Neural progenitor cell (in vitro differentiated cells): ENCODE data around the gene SPATC1L. TPM values are rescaled to one million over a fixed set of nuclear protein-coding genes. Genes with fewer than 3 reads are reported as not detected.

Experiments used
- DNase-seq: peaks from one replicate; pipeline ENCODE4 v3.0.0-alpha.2; 2016; ENCODE audit warnings: low spot score
- H2AFZ ChIP-seq: fragments of 200-600 bp; sonication (generic); replicated peaks from 2 replicates; pipeline ENCODE4 v1.6.1; 2016; ENCODE audit warnings: antibody characterized with exemption
- H3F3A ChIP-seq: fragments of 200-600 bp; sonication (generic); 2 replicates; pipeline ENCODE4 v1.6.1; 2016; ENCODE audit warnings: antibody characterized with exemption, low read depth
- H3K27ac ChIP-seq: fragments of 200-600 bp; sonication (generic); 2 replicates; pipeline ENCODE4 v1.5.1; 2016; ENCODE audit warnings: mild to moderate bottlenecking
- H3K27me3 ChIP-seq: fragments of 200-600 bp; sonication (generic); 2 replicates; pipeline ENCODE4 v1.6.1; 2016; ENCODE audit warnings: mild to moderate bottlenecking, moderate library complexity
- H3K36me3 ChIP-seq: fragments of 200-600 bp; sonication (generic); 2 replicates; pipeline ENCODE4 v1.5.1; 2016
- H3K4me1 ChIP-seq: fragments of 200-600 bp; sonication (generic); 2 replicates; pipeline ENCODE4 v1.6.1; 2016; ENCODE audit warnings: mixed run types
- H3K4me2 ChIP-seq: fragments of 200-600 bp; sonication (generic); 2 replicates; pipeline ENCODE4 v1.6.1; 2016
- H3K4me3 ChIP-seq: fragments of 200-600 bp; sonication (generic); 2 replicates; pipeline ENCODE4 v1.5.1; 2016
- H3K79me2 ChIP-seq: fragments of 200-600 bp; sonication (generic); 2 replicates; pipeline ENCODE4 v1.6.1; 2016; ENCODE audit warnings: low read depth
- H3K9ac ChIP-seq: fragments of 200-600 bp; sonication (generic); 2 replicates; pipeline ENCODE4 v1.6.1; 2016
- H3K9me3 ChIP-seq: fragments of 200-600 bp; sonication (generic); 2 replicates; pipeline ENCODE4 v1.5.1; 2016; ENCODE audit warnings: low read depth
- H4K20me1 ChIP-seq: fragments of 200-600 bp; sonication (generic); 2 replicates; pipeline ENCODE4 v1.6.1; 2016; ENCODE audit warnings: low read depth
- H3K27ac Mint-ChIP-seq: 3 replicates; pipeline ENCODE4 v1.8.0; 2021; ENCODE audit warnings: mixed read lengths
- H3K27me3 Mint-ChIP-seq: 2 replicates; pipeline ENCODE4 v1.8.0; 2022; ENCODE audit warnings: low read depth, mild to moderate bottlenecking, inconsistent platforms, moderate library complexity, mixed read lengths; ENCODE audit not compliant: insufficient read depth
- H3K36me3 Mint-ChIP-seq: 3 replicates; pipeline ENCODE4 v1.8.0; 2021; ENCODE audit warnings: mixed read lengths
- H3K4me1 Mint-ChIP-seq: 3 replicates; pipeline ENCODE4 v1.8.0; 2021; ENCODE audit warnings: mixed read lengths
- H3K4me3 Mint-ChIP-seq: 3 replicates; pipeline ENCODE4 v1.8.0; 2021; ENCODE audit warnings: mild to moderate bottlenecking, moderate library complexity, mixed read lengths
- H3K9me3 Mint-ChIP-seq: 3 replicates; pipeline ENCODE4 v1.8.0; 2020; ENCODE audit warnings: mixed read lengths
- EZH2 ChIP-seq: fragments of 200-600 bp; sonication (generic); IDR thresholded peaks from 2 replicates; pipeline ENCODE4 v1.6.1; 2017; ENCODE audit warnings: antibody characterized with exemption, mild to moderate bottlenecking, moderate library complexity
- EZH2phosphoT487 ChIP-seq: fragments of 200-600 bp; sonication (generic); IDR thresholded peaks from 2 replicates; pipeline ENCODE4 v1.6.1; 2017; ENCODE audit warnings: antibody characterized with exemption
- total RNA-seq: library from RNA; depleted of rRNA; stranded (reverse); fragments of >200 nt; gene quantifications from 2 replicates; pipeline ENCODE4 v1.2.3, GENCODE V29; 2015; ENCODE audit warnings: low replicate concordance
- TF ChIP-seq, protein P1 (sequence below): fragments of 200-600 bp; sonication (generic); IDR thresholded peaks from 2 replicates; pipeline ENCODE4 v1.5.1; 2017; ENCODE audit warnings: antibody characterized with exemption, mild to moderate bottlenecking

The SPATC1L gene
- total RNA-seq, 1 donor from 2014 or later, result 5.1 TPM

DNA sequence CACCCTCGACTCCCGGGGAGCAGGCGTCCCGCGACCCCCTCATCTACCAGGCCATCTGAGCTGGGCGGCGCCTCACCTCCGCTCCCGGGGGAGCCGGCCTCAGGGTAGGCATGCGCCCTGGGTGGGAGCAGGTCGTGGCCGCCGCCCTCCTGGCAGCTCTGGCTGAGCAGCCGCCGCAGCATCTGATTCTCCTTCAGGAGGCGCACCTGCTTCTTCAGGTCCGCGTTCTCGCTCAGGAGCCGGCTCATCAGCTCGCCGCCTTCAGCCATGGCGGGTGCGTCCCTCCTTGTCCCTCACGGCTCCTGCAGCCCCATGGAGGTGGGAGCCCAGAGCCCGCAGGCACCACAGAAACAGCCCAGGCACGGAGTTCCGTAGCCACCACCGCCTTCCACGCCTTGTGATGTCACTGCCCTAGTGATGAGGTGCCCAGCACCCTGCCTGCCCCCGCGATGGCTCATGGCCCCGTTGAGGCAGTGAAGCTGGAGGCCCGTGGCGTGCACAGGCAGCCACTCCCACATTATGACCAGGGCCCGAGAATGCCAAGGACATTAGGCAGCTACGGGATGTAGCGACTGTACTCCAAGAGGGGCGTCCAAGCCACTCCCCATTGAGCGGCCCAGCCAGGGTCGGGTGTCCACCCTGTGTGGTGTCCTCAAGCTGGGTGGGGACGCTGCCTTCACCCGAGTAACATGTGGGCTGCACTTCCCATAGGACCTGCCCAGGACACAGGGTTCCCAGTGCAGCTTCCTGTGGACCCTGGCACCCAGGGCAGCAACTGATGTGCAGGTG is 1.5 kb downstream of the SPATC1L start:
- Histone ChIP-seq H3K79me2 (peaks cover 4% of the 10 kb centered on the region), H3K4me3 (no peak overlapping the region), H3K9ac (no peak overlapping the region), H4K20me1 (peaks cover 2% of the 10 kb centered on the region), H3K4me2 (no peak overlapping the region), H3F3A (peaks cover 8% of the 10 kb centered on the region), H3K4me1 (peaks cover 5% of the 10 kb centered on the region), H3K9me3 (no peaks in the 10 kb centered on the region), H3K36me3 (no peaks in the 10 kb centered on the region), H3K27me3 (no peaks in the 10 kb centered on the region), H3K27ac (no peak overlapping the region), H2AFZ (no peak overlapping the region)
- TF ChIP-seq, protein P1, sequence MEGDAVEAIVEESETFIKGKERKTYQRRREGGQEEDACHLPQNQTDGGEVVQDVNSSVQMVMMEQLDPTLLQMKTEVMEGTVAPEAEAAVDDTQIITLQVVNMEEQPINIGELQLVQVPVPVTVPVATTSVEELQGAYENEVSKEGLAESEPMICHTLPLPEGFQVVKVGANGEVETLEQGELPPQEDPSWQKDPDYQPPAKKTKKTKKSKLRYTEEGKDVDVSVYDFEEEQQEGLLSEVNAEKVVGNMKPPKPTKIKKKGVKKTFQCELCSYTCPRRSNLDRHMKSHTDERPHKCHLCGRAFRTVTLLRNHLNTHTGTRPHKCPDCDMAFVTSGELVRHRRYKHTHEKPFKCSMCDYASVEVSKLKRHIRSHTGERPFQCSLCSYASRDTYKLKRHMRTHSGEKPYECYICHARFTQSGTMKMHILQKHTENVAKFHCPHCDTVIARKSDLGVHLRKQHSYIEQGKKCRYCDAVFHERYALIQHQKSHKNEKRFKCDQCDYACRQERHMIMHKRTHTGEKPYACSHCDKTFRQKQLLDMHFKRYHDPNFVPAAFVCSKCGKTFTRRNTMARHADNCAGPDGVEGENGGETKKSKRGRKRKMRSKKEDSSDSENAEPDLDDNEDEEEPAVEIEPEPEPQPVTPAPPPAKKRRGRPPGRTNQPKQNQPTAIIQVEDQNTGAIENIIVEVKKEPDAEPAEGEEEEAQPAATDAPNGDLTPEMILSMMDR, result no peak
- TF ChIP-seq EZH2 (no peak), EZH2phosphoT487 (no peak)
- peak overlapping the region; percentile 75 for H3K4me3 Mint-ChIP-seq
- peaks cover 2% of the 10 kb centered on the region for H3K9me3 Mint-ChIP-seq
- peaks cover 19% of the 10 kb centered on the region for H3K4me1 Mint-ChIP-seq
- no peak overlapping the region for H3K27ac Mint-ChIP-seq
- H3K27me3 Mint-ChIP-seq, result no peaks in the 10 kb centered on the region
- DNase-seq, result no peak
- H3K36me3 Mint-ChIP-seq, result peaks cover 11% of the 10 kb centered on the region

DNA sequence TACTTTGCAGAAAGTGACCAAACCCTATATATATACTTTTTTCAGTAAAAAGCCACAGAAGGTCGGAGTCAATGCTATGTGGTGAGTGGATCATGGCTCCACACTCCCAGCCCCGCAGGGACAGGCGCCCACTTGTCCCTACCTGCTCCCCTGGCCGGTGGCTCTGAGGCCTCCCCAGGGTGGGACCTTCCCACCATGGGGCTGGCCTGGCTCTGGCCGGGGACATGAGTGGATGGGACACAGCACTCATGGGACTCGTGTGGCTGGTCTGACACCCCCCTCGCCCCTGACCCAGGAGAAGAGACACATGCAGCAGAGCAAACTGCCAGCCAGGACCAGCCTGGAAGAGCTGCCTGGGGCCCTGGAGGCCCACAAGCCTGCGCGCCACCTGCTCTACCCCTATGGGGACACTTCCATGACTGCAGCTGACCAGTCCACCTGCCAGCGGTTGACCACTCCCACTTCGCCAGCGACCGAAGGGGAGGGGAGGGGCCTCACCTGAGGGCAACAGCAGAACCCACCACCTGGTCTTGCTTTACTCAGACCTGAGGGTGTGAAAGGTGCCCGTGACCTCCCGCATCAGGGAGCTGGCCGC is 2.2 kb downstream of the SPATC1L start:
- no peak for DNase-seq
- Histone ChIP-seq H3K27ac (no peak overlapping the region), H3K9ac (no peak overlapping the region), H3K4me1 (peaks cover 5% of the 10 kb centered on the region), H3K9me3 (no peaks in the 10 kb centered on the region), H3F3A (peaks cover 8% of the 10 kb centered on the region), H3K36me3 (no peaks in the 10 kb centered on the region), H4K20me1 (peaks cover 2% of the 10 kb centered on the region), H3K4me3 (no peak overlapping the region), H3K79me2 (peaks cover 11% of the 10 kb centered on the region), H3K4me2 (no peak overlapping the region), H2AFZ (no peak overlapping the region), H3K27me3 (no peaks in the 10 kb centered on the region)
- Mint-ChIP-seq H3K27me3 (no peaks in the 10 kb centered on the region), H3K4me1 (peaks cover 13% of the 10 kb centered on the region), H3K27ac (no peak overlapping the region), H3K36me3 (peaks cover 10% of the 10 kb centered on the region), H3K4me3 (peak overlapping the region; percentile 57), H3K9me3 (peaks cover 9% of the 10 kb centered on the region)
- TF ChIP-seq, protein P1, result no peak
- TF ChIP-seq EZH2, result no peak
- TF ChIP-seq EZH2phosphoT487, result no peak

DNA sequence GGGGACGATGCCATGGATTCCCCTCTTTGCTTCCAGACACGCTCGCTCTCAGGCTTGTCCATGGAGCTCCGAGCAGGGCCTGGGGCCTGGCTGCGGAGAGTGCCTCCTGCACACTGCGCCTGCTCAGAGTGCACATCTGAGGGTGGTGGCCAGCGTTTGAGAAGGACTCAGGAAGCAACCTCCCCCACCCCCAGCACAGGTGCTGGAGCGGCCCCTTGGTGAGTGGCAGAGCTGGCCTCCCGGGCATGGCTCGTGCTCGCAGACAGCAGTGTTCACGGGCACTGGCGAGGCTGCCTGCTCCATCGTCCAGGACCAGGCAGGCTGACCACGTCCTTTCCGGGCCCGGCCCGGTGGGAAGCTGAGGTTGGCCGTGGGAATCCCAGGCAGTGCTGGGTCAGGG is 2.8 kb downstream of the SPATC1L start:
- H3K9ac ChIP-seq, result no peak overlapping the region
- peaks cover 5% of the 10 kb centered on the region for H3K4me1 ChIP-seq
- H3F3A ChIP-seq, result peaks cover 8% of the 10 kb centered on the region
- no peak overlapping the region for H3K4me2 ChIP-seq
- H3K36me3 ChIP-seq, result no peaks in the 10 kb centered on the region
- Mint-ChIP-seq H3K27ac (no peak overlapping the region), H3K9me3 (peaks cover 14% of the 10 kb centered on the region), H3K4me1 (peaks cover 11% of the 10 kb centered on the region), H3K36me3 (peaks cover 9% of the 10 kb centered on the region), H3K27me3 (no peaks in the 10 kb centered on the region), H3K4me3 (no peak overlapping the region)
- no peak overlapping the region for H3K4me3 ChIP-seq
- H3K27me3 ChIP-seq, result no peaks in the 10 kb centered on the region
- no peaks in the 10 kb centered on the region for H3K9me3 ChIP-seq
- TF ChIP-seq EZH2, result no peak
- TF ChIP-seq EZH2phosphoT487, result no peak
- TF ChIP-seq, protein P1, result no peak
- peaks cover 2% of the 10 kb centered on the region for H4K20me1 ChIP-seq
- H2AFZ ChIP-seq, result no peak overlapping the region
- DNase-seq, result no peak
- peaks cover 17% of the 10 kb centered on the region for H3K79me2 ChIP-seq
- H3K27ac ChIP-seq, result no peak overlapping the region
